Measurements from ENCODE around the gene GLRX5.
"Not testable (repeated sequence)": the region's sequence is repeated elsewhere in the genome, so short reads cannot be mapped to it uniquely, and the experiment has no call there.

Gene GLRX5

GRCh38 chr14:95549656-95550585 is 15.1 kb downstream of the GLRX5 start:
- FAIRE-seq, result no peak

DNA sequence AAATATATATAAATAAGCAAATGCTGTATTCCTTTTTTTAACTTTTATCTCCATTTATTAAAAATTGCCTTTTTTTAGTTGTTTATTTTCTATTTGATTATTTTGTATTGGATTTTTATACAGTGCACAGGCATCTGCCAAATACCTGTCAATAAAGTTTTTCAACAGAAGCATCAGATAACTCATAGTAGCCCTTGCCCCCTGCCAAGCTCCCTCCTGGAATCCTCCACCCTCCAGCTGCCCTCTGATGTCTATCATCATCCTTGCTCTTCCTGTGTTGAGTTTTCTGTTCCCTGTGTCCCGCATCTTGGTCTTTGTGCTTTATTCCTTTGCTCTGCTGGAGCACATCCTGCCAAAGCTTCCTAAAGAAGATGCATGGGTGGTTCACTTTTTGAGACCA is 16.6 kb downstream of the GLRX5 start:
- FAIRE-seq (no peak), DNase-seq (ENCODE audit: low spot score) (no peak)

More at GRCh38 chr14:95549656-95550585, 15.1 kb downstream of the GLRX5 start:
- no peak for DNase-seq (ENCODE audit: low spot score)

- no peak for DNase-seq (ENCODE audit: low spot score)
- no peak for FAIRE-seq
These were observed 18.3 kb downstream of the GLRX5 start for GRCh38 chr14:95553141-95553540.

GRCh38 chr14:95555053-95555452 is 20.2 kb downstream of the GLRX5 start:
- DNase-seq (ENCODE audit: low spot score), result no peak

GRCh38 chr14:95557291-95557690 is 22.4 kb downstream of the GLRX5 start:
- DNase-seq (ENCODE audit: low spot score) (no peak), FAIRE-seq (no peak)

More at GRCh38 chr14:95555053-95555452, 20.2 kb downstream of the GLRX5 start:
- no peak for FAIRE-seq

DNA sequence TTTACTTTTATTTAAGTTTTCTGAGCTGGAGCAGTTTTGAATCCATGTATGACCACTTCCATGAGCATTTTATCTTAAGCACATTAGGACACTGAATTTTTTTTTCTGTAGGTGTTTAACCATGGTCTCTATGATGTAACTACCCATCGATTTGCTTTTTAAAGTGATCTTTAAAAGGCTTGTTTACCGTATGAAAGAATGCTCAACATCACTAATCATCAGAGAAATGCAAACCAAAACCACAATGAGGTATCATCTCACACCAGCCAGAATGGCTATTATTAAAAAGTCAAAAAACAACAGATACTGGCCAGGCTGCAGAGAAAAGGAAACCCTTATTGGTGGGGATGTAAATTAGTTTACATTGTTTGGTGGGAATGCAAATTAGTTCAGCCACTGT is 23.0 kb downstream of the GLRX5 start:
- no peak for FAIRE-seq
- DNase-seq (ENCODE audit: low spot score), result no peak

- DNase-seq (ENCODE audit: low spot score), result no peak
- FAIRE-seq, result no peak
These were observed 24.4 kb downstream of the GLRX5 start for GRCh38 chr14:95559203-95559602.

DNA sequence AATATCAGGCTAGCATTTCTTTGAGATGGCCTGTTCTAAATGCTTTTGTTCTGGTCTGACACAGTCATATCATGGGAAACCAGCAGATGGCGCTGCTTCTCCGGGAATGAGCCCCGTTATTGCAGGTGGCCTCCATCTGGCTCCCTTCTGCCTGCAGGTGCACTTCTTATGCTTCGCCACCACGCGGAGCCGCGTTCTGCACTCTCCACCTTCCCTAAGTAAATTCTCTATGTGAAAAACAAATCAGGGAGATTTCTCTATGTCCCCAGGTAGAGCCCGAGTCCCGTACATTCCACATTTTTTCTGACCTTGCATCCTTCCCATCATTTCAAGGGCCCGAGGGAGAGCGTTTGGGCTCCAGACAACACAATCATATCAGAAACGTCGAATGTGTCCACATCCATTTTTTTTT is 26.2 kb downstream of the GLRX5 start:
- no peak for FAIRE-seq
- peak; percentile 61 for DNase-seq (ENCODE audit: low spot score)

DNA sequence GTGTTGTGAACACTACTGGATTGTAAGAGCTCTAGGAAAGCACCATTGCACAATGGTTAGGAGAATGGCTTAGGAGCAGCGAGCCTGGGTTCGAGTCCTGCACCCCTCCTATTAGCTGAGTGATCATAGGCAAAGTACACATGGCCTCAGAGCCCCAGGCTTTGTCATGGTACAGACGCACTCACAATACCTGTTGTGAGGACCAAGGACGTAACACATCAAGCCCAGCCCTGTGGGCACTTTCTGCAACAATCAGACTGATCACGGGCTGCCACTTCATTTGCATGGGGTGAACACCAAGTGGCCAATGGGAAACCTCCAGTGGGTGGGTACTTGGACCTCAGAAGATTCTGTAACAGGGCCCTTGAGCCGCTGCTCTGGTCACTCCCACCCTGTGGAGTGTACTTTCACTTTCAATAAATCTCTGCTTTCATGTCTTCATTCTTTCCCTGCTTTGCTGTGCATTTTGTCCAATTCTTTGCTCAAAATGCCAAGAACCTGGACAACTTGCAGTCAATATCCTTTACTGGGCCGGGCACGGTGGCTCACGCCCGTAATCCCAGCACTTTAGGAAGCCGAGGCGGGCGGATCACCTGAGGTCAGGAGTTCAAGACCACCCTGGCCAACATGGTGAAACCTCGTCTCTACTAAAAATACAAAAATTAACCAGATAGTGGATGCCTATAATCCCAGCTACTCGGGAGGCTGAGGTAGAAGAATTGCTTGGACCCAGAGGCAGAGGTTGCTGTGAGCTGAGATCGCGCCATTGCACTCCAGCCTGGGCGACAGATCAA is 28.2 kb downstream of the GLRX5 start:
- no peak for FAIRE-seq
- DNase-seq (ENCODE audit: low spot score), result no peak

GRCh38 chr14:95564060-95564459 is 29.2 kb downstream of the GLRX5 start:
- FAIRE-seq, result no peak
- no peak for DNase-seq (ENCODE audit: low spot score)

DNA sequence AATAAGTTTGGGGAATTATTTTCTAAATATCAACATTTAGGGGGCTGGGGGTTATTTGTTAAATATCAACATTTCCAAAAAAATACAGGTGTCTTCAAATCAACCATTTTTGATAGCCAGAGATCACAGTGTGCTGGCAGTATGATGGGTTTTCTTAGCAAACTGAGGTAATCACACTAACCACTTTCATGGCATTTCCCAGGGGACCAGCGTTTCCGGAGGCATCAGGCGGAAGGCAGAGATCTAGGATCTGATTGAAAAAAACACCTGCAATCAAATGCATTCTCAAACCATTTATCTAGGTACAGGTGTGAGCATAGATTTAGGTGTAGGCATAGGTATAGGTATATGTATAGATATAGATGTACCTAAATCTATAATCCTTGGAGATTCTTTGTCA is 34.6 kb downstream of the GLRX5 start:
- FAIRE-seq, result no peak
- no peak for DNase-seq (ENCODE audit: low spot score)

DNA sequence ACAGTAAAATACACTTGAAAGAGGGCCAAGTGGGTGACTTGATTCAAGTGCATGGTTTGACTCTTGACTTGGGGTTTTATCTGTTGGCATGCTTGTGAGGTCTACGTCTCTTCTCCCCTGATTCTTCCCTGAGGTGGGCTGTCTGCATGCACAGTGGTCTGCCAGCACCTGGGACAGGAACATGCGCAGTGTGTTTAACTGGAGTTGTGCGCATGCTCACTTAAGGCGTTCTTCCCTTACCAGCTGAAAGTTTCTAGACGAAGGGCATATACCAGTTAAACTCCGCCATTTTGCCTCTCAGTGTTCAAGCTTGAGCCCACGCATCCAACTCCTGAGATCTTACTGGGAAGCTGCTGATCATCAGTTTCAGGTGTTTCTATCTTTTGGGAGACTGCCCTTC is 38.5 kb downstream of the GLRX5 start:
- DNase-seq (ENCODE audit: low spot score) (no peak), FAIRE-seq (no peak)

GRCh38 chr14:95575840-95576473 is 41.1 kb downstream of the GLRX5 start:
- no peak for DNase-seq (ENCODE audit: low spot score)
- FAIRE-seq, result no peak

GRCh38 chr14:95577067-95577800 is 42.4 kb downstream of the GLRX5 start:
- FAIRE-seq (no peak), DNase-seq (ENCODE audit: low spot score) (no peak)

DNA sequence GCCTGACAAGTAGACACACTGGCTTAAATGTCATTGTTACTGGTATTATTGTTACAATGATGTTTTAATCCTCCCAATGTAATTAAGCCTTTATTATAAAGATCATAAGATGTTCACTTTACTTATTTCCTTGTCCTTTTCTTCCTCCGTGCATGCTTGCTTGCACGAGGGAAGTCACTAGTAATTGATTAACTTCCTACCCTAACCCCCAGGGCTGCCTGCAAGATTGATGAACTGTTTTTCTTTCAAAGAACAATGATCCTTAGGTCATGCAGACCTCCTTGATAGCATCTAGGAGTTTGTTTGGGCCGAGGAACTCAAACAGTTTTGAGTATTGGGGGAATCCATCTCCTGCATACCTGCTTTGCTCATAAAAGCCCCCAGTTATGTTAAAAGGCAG is 43.0 kb downstream of the GLRX5 start:
- DNase-seq (ENCODE audit: low spot score) (no peak), FAIRE-seq (no peak)

DNA sequence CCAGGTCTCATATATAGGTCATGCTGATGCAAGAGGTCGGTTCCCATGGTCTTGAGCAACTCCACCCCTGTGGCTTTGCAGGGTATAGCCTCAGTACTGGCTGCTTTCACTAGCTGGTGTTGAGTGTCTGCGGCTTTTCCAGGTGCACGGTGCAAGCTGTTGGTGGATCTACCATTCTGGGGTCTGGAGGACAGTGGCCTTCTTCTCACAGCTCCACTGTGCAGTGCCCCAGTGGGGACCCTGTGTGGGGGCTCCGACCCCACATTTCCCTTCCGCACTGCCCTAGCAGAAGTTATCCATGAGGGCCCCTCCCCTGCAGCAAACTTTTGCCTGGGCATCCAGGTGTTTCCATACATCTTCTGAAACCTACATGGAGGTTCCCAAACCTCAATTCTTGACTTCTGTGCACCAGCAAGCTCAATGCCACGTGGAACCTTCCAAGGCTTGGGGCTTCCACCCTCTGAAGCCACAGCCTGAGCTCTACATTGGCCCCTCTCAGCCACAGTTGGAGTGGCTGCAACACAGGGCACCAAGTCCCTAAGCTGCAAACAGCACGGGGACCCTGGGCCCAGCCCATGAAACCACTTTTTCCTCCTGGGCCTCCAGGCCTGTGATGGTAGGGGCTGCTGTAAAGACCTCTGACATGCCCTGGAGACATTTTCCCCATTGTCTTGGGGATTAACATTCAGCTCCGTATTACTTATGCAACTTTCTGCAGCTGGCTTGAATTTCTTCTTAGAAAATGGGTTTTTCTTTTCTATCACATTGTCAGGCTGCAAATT is 49.2 kb downstream of the GLRX5 start:
- not testable (repeated sequence) for FAIRE-seq; DNase-seq (ENCODE audit: low spot score)

- FAIRE-seq, result no peak
- no peak for DNase-seq (ENCODE audit: low spot score)
These were observed 51.2 kb downstream of the GLRX5 start for GRCh38 chr14:95585953-95586620.

- not testable (repeated sequence) for FAIRE-seq; DNase-seq (ENCODE audit: low spot score)
These were observed 56.3 kb downstream of the GLRX5 start for GRCh38 chr14:95591182-95591581.
